IMR-90 (cell line): ENCODE data around the gene CCDC142.
"Not testable (repeated sequence)": the region's sequence is repeated elsewhere in the genome, so short reads cannot be mapped to it uniquely, and the experiment has no call there.

Experiments
- CHD1 ChIP-seq: IDR thresholded peaks from 2 replicates; pipeline ENCODE4 v1.6.1; 2012; ENCODE audit warnings: low read depth, low read length, improper control_type of control experiment
- RAD21 ChIP-seq: IDR thresholded peaks from 2 replicates; pipeline ENCODE4 v1.6.1; 2012; ENCODE audit warnings: low read length, improper control_type of control experiment
- TF ChIP-seq, protein P1 (sequence below): conservative IDR thresholded peaks from 2 replicates; pipeline ENCODE4 v1.5.1; 2012; ENCODE audit warnings: mild to moderate bottlenecking, low read depth, low read length, improper control_type of control experiment

DNA sequence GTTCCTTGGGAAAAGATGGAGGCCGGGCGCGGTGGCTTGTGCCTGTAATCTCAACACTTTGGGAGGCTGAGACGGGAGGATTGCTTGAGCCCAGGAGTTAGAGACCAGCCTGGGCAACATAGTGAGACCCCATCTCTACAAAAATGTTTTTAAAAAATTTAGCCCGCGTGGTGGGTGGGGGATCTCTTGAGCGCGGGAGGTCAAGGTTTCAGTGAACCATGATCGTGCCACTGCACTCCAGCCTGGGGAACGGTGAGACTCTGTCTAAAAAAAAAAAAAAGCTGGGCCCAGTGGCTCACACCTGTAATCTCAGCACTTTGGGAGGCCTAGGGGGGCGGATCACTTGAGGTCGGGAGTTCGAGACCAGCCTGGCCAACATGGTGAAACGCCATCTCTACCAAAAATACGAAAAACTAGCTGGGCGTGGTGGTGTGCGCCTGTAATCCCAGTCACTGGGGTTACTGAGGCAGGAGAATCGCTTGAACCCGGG, 922 bp upstream of the CCDC142 start:
- TF ChIP-seq RAD21, CHD1: not testable (repeated sequence)
- TF ChIP-seq, protein P1, sequence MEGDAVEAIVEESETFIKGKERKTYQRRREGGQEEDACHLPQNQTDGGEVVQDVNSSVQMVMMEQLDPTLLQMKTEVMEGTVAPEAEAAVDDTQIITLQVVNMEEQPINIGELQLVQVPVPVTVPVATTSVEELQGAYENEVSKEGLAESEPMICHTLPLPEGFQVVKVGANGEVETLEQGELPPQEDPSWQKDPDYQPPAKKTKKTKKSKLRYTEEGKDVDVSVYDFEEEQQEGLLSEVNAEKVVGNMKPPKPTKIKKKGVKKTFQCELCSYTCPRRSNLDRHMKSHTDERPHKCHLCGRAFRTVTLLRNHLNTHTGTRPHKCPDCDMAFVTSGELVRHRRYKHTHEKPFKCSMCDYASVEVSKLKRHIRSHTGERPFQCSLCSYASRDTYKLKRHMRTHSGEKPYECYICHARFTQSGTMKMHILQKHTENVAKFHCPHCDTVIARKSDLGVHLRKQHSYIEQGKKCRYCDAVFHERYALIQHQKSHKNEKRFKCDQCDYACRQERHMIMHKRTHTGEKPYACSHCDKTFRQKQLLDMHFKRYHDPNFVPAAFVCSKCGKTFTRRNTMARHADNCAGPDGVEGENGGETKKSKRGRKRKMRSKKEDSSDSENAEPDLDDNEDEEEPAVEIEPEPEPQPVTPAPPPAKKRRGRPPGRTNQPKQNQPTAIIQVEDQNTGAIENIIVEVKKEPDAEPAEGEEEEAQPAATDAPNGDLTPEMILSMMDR, result not testable (repeated sequence)
